Loucy (cell line): ENCODE measurements around the gene ST14.

ENCODE experiments used
- CTCF ChIP-seq: fragments of 200-600 bp; sonication (generic); conservative IDR thresholded peaks from 2 replicates; pipeline ENCODE4 v1.5.1; 2014; ENCODE audit warnings: mild to moderate bottlenecking, antibody characterized with exemption, low read length
- EZH2phosphoT487 ChIP-seq: fragments of 200-600 bp; IDR thresholded peaks from 2 replicates; pipeline ENCODE4 v1.6.1; 2018; ENCODE audit warnings: antibody characterized with exemption, mild to moderate bottlenecking, moderate library complexity, borderline replicate concordance

GRCh38 chr11:130180896-130181294 lies 21.3 kb downstream of the ST14 start:
- TF ChIP-seq CTCF (no peak), EZH2phosphoT487 (no peak)
